GM18498 (cell line): ENCODE data around the gene FMNL2.
"Not testable (repeated sequence)": the region's sequence is repeated elsewhere in the genome, so short reads cannot be mapped to it uniquely, and the experiment has no call there.

ENCODE experiments used
- ATAC-seq: cut with Tn5 transposase; IDR thresholded peaks from one replicate; pipeline ENCODE4 v1.9.1; 2021; ENCODE audit warnings: mild to moderate bottlenecking, moderate library complexity; ENCODE audit not compliant: unreplicated experiment

Gene FMNL2

DNA sequence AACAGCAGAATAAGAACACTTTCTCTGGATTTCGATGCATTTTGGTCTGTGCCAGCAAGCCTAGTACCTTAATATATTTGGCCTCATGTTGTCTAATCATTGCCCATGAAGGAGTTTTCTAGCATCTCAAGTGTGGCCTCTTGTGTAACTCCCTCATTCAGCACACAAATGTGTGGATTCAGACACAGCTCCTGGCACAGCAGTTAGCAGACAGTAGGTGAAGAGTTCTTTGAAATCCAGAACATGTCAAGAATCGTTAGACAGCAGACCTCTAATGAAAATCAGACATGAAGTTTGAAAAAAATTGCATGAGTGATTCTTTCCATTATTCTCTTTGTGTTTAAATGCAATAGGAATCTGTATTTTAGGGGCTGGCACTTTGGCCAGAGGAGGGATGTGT, 177.0 kb downstream of the FMNL2 start:
- no peak for ATAC-seq

GRCh38 chr2:152513029-152513428, 178.1 kb downstream of the FMNL2 start:
- no peak for ATAC-seq

DNA sequence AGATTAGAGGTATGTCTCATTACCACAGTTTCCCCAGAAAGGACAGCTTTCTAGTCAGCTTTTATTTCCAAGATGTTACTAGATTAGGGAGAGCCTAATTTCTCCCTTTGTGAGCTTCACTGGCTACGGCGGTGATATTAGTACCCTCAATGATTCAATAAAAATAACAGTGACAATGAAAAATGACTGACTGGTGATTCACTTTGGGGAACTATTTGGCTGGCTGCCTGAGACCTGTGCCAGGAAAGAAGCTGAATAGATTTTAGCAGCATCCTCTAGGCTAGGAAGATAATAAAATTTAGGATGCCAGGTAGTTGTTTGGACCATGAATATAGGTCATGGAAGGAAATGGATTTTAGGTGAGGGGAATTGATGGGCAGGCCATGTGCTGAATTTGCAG, 178.7 kb downstream of the FMNL2 start:
- no peak for ATAC-seq

- ATAC-seq: no peak
Measured at GRCh38 chr2:152518034-152518433, 183.1 kb downstream of the FMNL2 start.

DNA sequence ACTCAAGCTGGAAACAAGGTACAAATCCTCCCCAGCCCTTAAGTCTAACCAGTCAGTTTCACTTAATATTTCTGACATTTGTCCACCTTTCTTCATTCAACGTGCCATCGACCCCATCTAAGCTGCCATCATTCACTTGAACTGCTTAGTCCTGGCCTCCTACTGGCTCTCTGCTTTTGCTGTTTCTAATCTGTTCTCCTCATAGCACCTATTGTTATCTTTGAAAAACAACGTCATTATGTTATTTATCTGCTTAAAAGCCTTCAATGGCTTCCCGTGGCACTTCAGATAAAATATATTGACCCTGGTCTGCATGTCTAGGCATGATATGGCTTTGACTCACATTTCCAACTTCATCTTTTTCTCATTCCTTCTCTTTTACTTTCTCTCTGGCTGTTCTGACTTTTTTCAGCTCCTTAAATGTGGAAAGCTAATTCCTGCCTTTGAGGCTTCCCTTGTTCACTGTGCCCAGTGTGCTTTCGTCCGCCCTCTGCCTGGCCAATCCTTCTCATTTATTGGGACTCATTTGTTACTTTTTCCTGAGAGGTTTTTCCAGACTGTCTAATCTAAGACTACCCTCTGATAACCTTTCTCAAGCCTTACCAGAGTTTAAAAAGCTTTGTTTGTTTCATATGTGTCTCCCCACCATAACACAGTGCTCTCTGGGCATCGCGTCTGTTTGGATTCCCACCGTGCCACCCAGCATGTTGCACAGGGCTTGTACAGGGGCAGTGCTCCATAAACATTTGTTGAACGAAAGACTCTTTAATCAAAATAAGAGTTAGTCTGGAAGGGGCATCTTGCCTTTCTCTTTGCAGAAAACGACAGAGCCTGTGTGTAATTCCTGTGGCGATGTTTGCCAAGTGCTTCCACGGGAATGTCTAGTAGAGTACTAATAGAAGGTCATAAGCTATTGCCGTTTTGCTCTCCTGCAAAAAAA, 183.9 kb downstream of the FMNL2 start:
- no peak for ATAC-seq

- no peak for ATAC-seq
Measured at GRCh38 chr2:152519581-152519952, 184.6 kb downstream of the FMNL2 start.

GRCh38 chr2:152520759-152521158, 185.8 kb downstream of the FMNL2 start:
- ATAC-seq: no peak

DNA sequence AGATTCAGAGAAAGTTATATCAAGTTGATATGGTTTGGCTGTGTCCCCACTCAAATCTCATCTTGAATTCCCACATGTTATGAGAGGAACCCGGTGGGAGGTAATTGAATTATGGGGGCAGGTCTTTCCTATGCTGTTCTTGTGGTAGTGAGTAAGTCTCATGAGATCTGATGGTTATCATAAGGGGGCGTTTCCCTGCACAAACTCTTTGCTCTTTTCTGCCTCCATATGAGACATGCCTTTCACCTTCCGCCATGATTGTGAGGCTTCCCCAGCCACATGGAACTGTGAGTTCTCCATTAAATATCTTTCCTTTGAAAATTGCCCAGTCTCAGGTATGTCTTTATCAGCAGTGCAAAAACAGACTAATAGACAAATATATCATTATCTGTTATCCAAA, 187.5 kb downstream of the FMNL2 start:
- ATAC-seq: not testable (repeated sequence)

DNA sequence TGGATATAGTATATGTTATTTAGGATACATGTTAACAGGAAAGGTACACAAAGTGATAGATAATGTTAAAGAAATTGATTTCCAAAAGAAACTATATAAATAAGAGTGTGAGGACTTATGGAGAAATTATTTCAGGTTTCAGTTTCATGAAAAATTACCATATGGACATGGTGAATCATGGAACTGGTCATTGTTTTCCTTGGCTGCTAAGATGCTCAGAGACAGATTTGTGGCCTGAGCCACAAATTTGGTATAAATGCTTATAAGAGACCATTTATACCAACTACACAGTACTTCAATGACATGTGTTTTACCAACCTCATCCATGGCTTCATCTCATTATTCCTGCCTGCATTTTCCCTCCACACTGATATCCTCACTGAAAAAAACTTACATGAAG, 188.1 kb downstream of the FMNL2 start:
- no peak for ATAC-seq

DNA sequence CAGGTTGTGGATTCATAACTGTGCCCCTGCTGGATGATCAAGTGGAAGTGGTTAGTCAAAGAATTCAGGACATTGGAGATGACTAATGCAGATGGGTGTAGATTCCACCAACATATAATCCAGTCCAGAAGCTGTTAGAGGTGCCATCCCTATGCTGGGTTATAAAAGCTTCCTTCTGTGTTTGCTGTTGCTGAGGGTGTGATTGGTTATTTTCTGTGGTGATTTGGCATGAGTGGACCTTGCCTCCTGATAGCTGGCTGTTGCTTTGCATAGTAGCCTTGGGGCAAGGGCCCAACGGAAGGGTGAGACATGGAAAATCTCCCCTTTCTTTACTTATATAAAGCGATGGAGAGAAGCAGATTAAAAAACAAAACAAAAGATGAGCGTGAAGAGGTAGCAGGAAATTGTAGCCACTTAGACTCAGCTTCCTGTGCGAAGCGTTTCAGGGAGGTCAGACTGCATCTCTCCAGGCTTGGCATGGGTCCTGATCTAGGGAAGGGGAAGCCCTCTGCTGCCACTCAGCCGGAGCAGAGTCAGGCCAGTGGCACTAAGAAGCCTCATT, 190.4 kb downstream of the FMNL2 start:
- no peak for ATAC-seq

DNA sequence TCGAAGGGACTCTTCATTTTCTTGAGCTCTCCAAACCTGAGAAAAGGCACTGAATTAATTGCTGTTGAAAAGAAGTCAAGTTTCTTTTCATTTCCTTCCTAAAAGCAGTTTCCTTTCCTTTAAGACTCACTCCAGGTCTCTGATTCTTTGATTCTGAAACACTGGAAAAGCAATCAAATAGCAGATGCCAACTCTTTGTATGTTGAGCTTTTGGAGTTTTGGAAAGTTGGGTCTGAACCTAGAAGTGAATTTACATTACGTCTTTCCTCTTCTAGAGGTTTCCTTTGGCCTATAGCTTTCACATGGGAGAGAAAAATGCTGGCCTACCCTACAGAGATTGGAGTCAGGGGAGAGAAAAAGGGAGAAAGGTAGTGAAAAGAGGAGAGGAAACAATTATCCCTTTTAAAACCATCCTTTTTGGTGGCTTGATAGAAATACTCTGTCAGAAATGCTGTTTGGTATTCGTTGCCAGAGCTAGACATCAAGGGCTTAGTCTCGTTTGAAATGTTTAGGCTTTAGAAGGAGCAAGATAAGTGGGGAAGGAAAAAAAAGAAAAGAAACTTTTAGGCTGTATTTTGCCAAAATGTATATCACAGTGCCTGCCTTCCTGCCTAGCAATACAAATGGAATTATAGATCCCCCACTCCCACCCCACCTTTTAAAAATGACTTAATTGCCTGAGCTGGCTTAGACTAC, 194.6 kb downstream of the FMNL2 start:
- ATAC-seq: no peak

DNA sequence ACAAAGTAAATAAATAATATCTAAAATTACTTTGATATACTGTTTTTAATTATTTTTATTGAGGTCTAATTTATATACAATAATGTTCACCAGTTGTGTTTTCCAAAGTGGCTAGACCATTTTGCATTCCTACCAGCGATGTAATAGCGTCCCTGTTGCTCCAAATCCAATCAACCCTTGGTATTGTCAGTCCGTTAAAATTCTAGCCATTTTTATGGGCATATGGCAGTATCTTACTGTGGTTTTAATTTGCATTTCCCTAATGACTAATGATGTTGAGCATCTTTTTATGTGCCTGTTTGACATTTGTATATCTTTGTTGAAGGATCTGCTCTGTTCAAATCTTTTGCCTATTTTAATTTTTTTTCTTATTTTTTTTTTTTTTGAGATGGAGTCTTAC, 197.3 kb downstream of the FMNL2 start:
- no peak for ATAC-seq

- no peak for ATAC-seq
Measured at GRCh38 chr2:152534460-152535135, 199.6 kb downstream of the FMNL2 start.

DNA sequence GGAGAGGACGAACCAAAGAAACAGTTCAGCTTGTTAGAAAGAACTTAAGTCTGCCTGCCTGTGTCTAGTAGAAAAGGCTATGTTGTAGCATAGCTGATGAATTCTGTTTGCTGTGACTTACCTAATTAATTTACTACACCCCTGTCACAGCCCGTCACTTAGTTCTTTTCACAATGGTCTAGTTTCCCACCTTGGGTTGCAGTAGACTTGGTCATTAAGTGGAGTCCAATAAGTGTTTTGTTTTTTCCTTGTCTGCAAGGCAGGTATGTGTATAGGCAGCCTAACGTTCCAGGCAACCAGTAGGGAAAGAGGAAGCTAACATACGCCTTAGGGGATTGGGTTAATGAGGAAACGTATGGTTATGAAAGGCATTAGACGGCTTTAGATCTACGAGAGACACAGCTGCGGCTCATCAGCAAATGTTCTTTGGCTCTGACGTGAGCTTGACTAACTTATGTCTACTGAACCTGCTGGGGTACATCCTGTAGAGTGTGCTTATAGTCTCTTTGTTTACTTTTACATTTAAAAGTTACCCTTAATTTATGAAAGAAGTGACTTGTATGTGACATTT, 202.2 kb downstream of the FMNL2 start:
- ATAC-seq: no peak

DNA sequence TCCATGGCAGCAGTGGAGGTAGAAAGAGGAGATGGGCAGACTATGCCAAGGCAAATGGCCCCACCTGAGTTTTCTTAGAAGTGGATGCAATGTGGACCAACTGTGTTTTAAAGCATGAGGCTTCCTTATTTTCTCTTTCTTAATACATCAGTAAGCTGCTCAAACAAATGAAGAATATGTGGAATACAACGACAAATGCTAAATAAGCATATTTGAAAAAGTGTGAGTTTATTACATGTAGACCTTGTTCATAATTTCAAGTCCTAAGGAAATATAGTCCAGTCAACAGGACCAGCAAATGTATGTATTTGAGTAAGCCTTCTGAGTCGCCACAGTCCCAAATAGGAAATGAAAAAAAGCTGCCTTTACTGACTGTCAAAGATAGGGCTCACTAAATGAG, 204.4 kb downstream of the FMNL2 start:
- ATAC-seq: no peak

- no peak for ATAC-seq
Measured at GRCh38 chr2:152541712-152542111, 206.7 kb downstream of the FMNL2 start.

DNA sequence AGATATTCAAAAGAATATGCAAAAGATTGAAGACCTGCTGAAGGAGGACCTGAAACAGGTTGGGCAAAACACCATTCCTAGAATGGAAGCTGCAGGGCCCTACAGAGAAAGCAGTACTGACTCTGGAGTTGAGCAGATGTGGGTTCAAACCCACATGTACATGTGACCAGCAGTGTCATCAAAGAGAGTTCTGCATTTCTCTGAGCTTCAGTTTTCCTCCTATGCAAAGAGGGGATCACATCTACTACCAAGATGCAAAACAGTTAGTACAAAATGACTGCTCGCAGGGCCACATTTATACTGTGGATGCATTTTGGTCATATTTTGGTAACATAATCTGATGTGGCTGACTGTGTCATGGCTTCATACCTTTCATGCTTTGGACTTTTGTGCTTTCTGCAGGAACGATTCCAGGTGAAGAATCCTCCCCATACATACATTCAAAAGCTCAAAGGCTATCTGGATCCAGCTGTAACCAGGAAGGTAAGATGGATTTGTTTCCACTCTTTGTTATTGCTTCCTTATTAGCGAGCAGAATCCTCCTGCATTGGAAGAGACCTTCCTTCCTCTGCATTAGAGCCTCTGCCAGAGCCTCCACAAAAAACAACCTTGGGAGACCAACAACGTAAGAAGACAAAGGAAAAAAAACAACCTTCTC, 207.5 kb downstream of the FMNL2 start:
- no peak for ATAC-seq

- ATAC-seq: no peak
Measured at GRCh38 chr2:152542995-152543481, 208.1 kb downstream of the FMNL2 start.

DNA sequence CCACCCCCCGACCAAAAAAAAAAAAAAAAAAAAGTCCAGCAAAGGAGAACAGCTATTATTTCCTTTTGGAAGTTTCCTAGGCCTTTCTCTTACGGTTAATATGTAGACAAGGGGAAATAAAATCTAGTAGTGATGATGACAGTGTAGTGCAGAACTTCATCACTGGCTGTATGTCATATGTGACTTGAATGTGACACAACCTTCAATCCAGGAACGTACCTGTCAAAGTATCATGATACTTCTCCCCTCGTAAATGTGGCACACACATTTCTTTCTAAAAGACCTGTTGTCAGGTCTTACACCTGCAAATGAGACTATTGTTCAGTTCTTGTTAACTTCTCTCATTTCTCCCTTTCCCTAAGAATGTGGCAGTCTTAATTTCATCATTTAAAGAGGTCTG, 208.7 kb downstream of the FMNL2 start:
- no peak for ATAC-seq

DNA sequence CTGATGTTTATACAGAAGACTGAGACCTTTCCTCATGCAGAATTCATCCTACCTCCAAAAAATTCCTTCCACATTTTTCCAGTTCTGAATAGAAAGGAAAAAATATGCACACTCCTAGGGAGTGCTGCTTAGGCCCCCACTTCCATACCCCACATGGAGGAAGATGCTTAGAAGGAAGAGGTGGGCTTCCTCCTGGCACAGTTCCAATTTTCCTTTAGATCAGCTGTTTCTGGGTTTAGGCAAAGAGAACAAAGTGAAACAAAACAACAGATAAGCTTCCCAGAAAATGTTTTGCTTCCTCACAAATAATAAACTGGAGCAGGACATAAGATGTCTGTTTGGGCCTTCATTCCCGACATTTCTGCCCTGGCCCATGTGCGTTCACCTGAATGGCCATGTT, 209.7 kb downstream of the FMNL2 start:
- no peak for ATAC-seq
